Measurements from ENCODE around the gene SIK3. TPM values are rescaled to one million over a fixed set of nuclear protein-coding genes. Genes with fewer than 3 reads are reported as not detected.
"Not testable (repeated sequence)": the region's sequence is repeated elsewhere in the genome, so short reads cannot be mapped to it uniquely, and the experiment has no call there.

The SIK3 gene
- polyA plus RNA-seq, 3 donors from 2014 or later, result 3.7 to 26.2 (median 16.5) TPM

DNA sequence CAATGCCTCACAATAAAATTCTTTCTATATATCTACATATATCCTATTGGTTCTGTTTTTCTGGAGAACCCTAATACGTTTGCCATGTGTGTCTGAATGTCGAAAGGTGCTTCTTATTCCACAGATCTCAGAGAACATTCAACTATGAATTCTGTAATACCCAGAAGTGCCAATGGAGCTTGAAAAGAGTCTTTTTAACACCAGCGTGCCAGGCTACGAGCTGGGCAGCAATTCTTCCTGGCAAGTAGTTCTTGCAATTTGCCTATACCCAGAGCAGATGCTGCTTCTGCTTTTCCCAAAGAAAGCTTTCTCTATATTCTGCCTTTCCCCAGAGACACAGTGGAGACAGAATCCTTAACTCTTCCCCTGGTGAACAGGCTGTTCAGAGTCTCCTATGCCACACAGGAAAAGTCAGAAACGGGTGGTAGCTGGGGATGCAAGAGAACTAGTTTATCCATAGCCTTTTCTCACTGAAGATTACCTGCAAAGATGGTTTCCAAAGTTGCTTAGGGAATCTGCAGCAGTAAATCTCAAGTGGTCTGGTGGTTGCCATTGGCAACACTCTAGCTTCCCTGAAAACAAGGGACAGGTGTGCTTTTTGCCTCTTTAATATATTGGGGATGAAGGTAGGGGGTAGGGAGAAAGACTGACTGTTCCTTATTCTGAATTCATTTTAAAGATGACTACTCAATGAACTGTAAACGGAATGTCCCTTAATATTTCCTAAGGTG lies 29.1 kb upstream of the SIK3 start:
- no peak for DNase-seq
- Mint-ChIP-seq H3K36me3 (no peaks in the 10 kb centered on the region), H3K4me3 (no peak overlapping the region), H3K9me3 (no peaks in the 10 kb centered on the region), H3K27me3 (ENCODE audit: low read depth in 3 of 3) (no peaks in the 10 kb centered on the region), H3K4me1 (no peaks in the 10 kb centered on the region), H3K27ac (no peak overlapping the region)

GRCh38 chr11:117126223-117126965 lies 28.2 kb upstream of the SIK3 start:
- no peak overlapping the region for H3K27ac Mint-ChIP-seq
- H3K9me3 Mint-ChIP-seq, result no peaks in the 10 kb centered on the region
- no peaks in the 10 kb centered on the region for H3K4me1 Mint-ChIP-seq
- no peak overlapping the region for H3K4me3 Mint-ChIP-seq
- no peaks in the 10 kb centered on the region for H3K36me3 Mint-ChIP-seq
- no peak for DNase-seq
- H3K27me3 Mint-ChIP-seq (ENCODE audit: low read depth in 3 of 3), result no peaks in the 10 kb centered on the region

DNA sequence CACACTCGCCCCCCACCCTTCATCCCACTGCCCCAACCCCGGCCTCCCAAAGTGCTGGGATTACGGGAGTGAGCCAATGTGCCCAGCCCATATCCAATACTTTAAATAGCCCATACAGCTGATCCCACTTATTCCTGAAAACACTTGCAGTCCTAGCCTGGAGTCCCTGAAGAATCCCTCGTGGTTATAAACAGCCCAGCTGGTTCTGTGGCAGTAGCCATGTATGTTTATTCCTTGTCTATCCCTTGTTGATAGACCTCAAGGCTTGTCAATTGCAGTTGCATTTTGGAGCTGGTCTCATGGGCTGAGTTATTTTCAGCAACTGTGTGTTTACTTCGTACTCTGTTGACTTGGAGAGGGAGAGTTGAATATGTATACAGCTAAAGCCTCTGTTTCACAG lies 24.3 kb upstream of the SIK3 start:
- Mint-ChIP-seq H3K27ac (no peak overlapping the region), H3K9me3 (no peaks in the 10 kb centered on the region), H3K4me3 (no peak overlapping the region), H3K4me1 (no peaks in the 10 kb centered on the region), H3K36me3 (no peaks in the 10 kb centered on the region), H3K27me3 (ENCODE audit: low read depth in 3 of 3) (no peaks in the 10 kb centered on the region)
- DNase-seq, result no peak

DNA sequence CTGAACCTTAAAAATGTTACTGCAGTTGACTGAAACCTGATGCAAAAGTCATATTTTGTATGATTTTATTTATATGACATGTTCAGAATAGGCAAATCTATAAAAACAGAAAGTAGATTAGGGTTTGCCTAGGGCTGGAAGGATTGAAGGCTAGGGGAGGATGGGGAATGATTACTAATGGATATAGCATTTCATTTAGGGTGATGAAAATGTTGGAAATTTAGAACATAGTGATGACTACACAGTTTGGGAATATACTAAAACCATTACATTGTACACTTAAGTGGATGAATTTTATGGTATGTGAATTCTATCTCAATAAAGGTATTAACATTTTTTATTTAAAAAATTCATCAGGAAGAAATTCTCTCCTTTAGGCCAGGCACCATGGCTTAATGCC lies 22.9 kb upstream of the SIK3 start:
- no peaks in the 10 kb centered on the region for H3K9me3 Mint-ChIP-seq
- H3K27ac Mint-ChIP-seq, result no peak overlapping the region
- no peaks in the 10 kb centered on the region for H3K27me3 Mint-ChIP-seq (ENCODE audit: low read depth in 3 of 3)
- no peaks in the 10 kb centered on the region for H3K4me1 Mint-ChIP-seq
- no peaks in the 10 kb centered on the region for H3K36me3 Mint-ChIP-seq
- H3K4me3 Mint-ChIP-seq, result no peak overlapping the region
- no peak for DNase-seq

GRCh38 chr11:117117681-117118080 lies 19.5 kb upstream of the SIK3 start:
- no peaks in the 10 kb centered on the region for H3K36me3 Mint-ChIP-seq
- no peak for DNase-seq
- peaks cover 0 to 2% of the 10 kb centered on the region in 2 donors for H3K4me1 Mint-ChIP-seq
- no peak overlapping the region for H3K4me3 Mint-ChIP-seq
- H3K27me3 Mint-ChIP-seq (ENCODE audit: low read depth in 3 of 3), result peaks cover 0 to 2% (median 0%) of the 10 kb centered on the region in 3 donors
- peaks cover 0 to 2% (median 0%) of the 10 kb centered on the region in 6 donors for H3K9me3 Mint-ChIP-seq
- no peak overlapping the region for H3K27ac Mint-ChIP-seq

- DNase-seq; H3K27me3 Mint-ChIP-seq (ENCODE audit: low read depth in 3 of 3); H3K4me3 Mint-ChIP-seq; H3K4me1 Mint-ChIP-seq; H3K9me3 Mint-ChIP-seq; H3K36me3 Mint-ChIP-seq; H3K27ac Mint-ChIP-seq: not testable (repeated sequence)
These were observed 14.7 kb upstream of the SIK3 start for GRCh38 chr11:117112939-117113338.

GRCh38 chr11:117112497-117112896 lies 14.3 kb upstream of the SIK3 start:
- DNase-seq; H3K27me3 Mint-ChIP-seq (ENCODE audit: low read depth in 3 of 3); H3K4me1 Mint-ChIP-seq; H3K4me3 Mint-ChIP-seq; H3K36me3 Mint-ChIP-seq; H3K9me3 Mint-ChIP-seq; H3K27ac Mint-ChIP-seq: not testable (repeated sequence)

DNA sequence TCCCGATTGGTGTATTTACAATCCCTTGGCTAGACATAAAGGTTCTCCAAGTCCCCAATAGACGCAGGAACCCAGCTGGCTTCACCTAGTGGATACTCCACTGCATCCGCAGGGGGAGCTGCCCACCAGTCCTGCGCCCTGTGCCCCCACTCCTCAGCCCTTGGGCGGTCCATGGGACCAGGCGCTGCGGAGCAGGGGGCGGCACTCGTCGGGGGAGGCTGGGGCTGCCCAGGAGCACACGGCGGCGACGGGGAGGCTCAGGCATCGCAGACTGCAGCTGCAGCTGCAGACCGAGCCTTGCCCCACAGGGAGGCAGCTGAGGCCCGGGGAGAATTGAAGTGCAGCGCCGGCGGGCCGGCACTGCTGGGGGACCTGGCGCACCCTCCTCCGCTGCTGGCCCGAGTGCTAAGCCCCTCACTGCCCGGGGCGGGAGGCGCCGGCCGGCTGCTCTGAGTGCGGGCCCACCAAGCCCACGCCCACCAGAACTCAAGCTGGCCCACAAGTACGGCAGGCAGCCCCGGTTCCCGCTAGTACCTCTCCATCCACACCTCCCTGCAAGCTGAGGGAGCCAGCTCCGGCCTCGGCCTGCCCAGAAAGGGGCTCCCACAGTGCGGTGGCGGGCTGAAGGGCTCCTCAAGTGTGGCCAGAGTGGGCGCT lies 12.2 kb upstream of the SIK3 start:
- Mint-ChIP-seq H3K4me3 (no peak overlapping the region), H3K4me1 (peaks cover 1 to 11% of the 10 kb centered on the region in 2 donors), H3K36me3 (no peaks in the 10 kb centered on the region), H3K9me3 (peaks cover 0 to 2% (median 0%) of the 10 kb centered on the region in 6 donors), H3K27me3 (ENCODE audit: low read depth in 3 of 3) (peaks cover 0 to 5% (median 2%) of the 10 kb centered on the region in 3 donors), H3K27ac (no peak overlapping the region)
- DNase-seq, result no peak

DNA sequence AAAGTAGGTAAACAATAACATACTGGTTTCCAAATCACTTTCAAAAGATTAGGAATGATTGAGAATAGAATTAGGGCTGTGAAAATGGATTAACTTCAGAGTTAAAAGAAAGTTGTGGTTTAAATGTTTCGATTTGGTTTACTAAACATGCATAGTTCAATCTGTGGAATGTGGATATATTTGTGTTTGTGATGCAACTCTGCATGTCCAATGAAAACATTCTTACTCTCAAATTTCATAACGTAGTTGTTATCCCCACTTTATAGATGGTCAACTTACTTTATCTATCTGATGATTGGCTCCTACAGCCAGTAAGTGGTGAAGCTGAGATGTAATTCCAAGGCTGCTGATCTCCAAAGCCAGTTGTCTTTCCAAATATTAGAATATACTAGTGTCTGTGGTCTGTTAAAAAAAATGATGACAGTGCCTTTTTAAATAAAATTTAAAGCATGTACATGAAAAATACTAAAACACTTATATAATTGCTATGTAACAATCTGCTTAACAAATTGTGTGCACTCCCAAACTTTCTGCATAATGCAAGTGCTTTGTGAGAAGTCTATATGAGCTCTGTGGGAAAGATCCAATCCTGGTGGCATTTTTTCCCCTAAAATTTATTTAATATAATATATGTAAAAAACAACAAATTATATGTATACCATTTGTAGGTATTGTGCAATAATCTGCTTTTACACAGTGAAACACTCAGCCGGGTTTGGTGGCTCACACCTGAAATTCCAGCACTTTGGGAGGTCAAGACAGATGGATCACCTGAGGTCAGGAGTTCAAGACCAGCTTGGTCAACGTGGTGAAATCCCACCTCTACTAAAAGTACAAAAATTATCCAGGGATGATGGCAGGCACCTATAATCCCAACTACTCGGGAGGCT lies 9.7 kb upstream of the SIK3 start:
- H3K4me1 Mint-ChIP-seq, result peaks cover 1 to 11% of the 10 kb centered on the region in 2 donors
- H3K9me3 Mint-ChIP-seq, result no peaks in the 10 kb centered on the region
- no peak for DNase-seq
- H3K36me3 Mint-ChIP-seq, result no peaks in the 10 kb centered on the region
- H3K27ac Mint-ChIP-seq, result no peak overlapping the region
- H3K4me3 Mint-ChIP-seq, result no peak overlapping the region
- peaks cover 0 to 3% (median 2%) of the 10 kb centered on the region in 3 donors for H3K27me3 Mint-ChIP-seq (ENCODE audit: low read depth in 3 of 3)

GRCh38 chr11:117100556-117100955 lies 2.3 kb upstream of the SIK3 start:
- Mint-ChIP-seq H3K27me3 (ENCODE audit: low read depth in 3 of 3) (peaks cover 17 to 21% (median 19%) of the 10 kb centered on the region in 3 donors), H3K9me3 (no peaks in the 10 kb centered on the region), H3K36me3 (no peaks in the 10 kb centered on the region), H3K4me1 (peaks cover 43 to 47% of the 10 kb centered on the region in 2 donors), H3K27ac (peak overlapping the region; percentile 86 to 100 (median 98)), H3K4me3 (peak overlapping the region in 4 of 5 donors; percentile 44 to 55 (median 50))
- peak; percentile 20 to 51 (median 46) for DNase-seq

DNA sequence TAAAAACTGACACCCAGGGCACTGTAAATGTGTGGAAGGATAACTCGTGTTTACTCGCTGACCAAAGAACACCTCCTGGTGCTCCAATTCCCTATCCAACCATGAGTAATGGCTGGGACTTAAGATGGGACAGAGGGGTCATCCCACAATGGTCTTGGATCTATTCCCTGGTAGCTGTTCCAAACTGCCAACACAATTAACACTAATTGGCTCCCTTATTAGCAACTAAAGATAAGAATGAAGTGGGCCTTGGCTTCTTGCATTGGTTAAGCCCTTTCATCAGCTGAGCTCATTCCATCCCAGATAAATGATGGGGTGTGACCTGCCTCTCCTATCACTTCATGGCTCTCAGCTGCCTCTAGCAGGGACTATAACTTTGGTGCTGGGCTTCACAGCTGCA lies 1.5 kb upstream of the SIK3 start:
- no peaks in the 10 kb centered on the region for H3K9me3 Mint-ChIP-seq
- peak overlapping the region; percentile 47 to 96 (median 93) for H3K4me3 Mint-ChIP-seq
- no peak for DNase-seq
- H3K27ac Mint-ChIP-seq, result peak overlapping the region; percentile 96 to 100 (median 99)
- peaks cover 17 to 21% (median 19%) of the 10 kb centered on the region in 3 donors for H3K27me3 Mint-ChIP-seq (ENCODE audit: low read depth in 3 of 3)
- H3K4me1 Mint-ChIP-seq, result peaks cover 51 to 56% of the 10 kb centered on the region in 2 donors
- no peaks in the 10 kb centered on the region for H3K36me3 Mint-ChIP-seq

DNA sequence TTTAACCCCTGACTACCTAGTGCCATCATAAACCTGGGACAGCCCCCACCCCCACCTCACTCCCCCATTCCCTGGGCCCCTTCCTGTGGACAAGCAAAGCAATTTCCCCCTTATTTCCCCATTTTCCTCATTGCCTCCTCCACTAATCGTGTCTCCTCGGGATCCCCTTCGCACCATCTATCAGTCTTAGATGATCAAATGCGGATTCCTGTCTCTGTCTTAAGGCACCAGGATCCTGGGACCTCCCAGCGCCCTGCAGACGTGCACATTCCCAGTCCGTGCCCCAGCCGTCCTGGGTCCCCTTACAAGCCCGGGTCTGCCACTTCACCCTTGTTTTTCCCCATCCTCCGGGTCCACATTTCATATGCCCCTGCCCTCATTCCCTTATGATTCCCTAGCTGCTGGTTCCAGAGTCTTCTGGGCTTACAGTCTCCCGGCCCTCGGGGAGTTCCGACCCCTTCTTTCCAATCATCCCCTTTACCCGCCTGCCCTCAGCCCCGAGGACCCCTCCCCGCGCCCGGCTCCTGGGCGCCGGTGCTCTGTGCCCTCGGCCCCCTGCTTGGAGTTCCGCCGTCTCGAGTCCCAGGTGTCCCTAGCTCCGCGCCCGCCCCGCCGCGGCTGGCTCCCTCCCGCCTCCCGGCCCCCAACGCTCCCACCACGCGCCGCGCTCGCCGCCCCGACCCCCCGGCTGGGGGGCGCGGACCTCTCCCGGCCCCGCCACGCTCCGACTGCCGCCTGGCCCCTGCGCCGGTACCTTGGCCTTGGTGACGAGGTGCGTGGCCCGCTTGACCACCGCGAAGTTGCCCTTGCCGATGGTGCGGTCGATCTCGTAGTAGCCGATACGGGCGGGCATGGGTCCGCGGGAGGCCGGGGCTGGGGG lies 599 bp downstream of the SIK3 start:
- Mint-ChIP-seq H3K27me3 (ENCODE audit: low read depth in 3 of 3) (peaks cover 17 to 23% (median 19%) of the 10 kb centered on the region in 3 donors), H3K4me1 (peaks cover 70 to 77% of the 10 kb centered on the region in 2 donors), H3K27ac (peak overlapping the region; percentile 93 to 100 (median 96)), H3K9me3 (no peaks in the 10 kb centered on the region), H3K36me3 (no peaks in the 10 kb centered on the region), H3K4me3 (peak overlapping the region; percentile 89 to 96 (median 91))
- DNase-seq, result no peak

All from immature natural killer cell (primary cell).